ENCODE measurements around the gene WNT5B. TPM values are rescaled to one million over a fixed set of nuclear protein-coding genes. Genes with fewer than 3 reads are reported as not detected.

The WNT5B gene
- total and polyA plus RNA-seq, 2 of the 4 experiments (the other 2 are of a cell fraction): 83.7 to 102 TPM

DNA sequence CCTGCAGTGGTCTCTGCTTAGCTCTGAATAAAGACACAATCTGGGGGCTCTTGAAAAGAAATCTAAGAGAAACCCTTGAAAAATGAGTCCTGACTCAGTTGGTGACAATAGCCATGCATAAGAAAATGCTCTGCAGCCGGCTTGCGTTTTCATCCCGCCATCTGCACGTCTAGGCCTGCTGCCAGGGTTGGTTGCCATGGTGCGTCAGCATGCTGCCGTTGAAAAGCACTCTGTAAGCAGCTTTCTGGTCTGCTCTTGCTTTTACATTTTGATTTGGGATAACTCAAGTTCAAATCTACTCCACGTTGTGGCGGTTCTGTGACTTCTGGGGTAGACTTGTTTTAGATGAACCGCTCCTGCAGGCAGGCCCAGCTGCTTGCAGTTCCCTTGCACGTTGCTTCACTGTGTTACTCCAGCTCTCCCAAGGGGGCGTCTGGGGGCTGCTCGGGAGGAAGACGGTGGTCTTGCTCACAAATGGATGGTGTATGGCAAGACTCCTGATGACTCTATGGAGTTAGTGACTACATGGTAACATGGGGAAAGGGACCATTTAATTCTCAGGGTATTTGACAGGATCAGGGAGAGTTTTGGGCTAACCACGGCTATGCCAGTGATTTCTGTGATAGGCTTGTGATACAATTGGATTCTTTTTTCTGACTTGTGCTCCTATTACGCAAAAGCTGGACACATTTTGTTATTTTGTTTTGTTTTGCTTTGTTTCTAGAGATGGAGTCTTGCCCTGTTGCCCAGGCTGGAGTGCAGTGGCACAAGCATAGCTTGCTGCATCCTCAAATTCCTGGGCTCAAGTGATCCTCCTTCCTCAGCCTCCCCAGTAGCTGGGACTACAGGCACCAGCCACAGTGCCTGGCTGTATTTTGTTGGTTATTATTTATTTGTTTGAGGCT lies 15.8 kb downstream of the WNT5B start:
- Histone ChIP-seq H2AK5ac (ENCODE audit: low read depth, low read length) (no peak overlapping the region), H4K20me1 (ENCODE audit: insufficient read depth, low read length) (peaks cover 32% of the 10 kb centered on the region), H3K27me3 (ENCODE audit: control insufficient read depth, insufficient read depth, low read length) (no peaks in the 10 kb centered on the region), H3K79me1 (ENCODE audit: low read depth in 1 of 2, low read length in 2 of 2) (peaks cover 15 to 76% of the 10 kb centered on the region in 2 experiments; a peak in 3 of 4 replicates), H3K27ac (ENCODE audit: insufficient read depth, low read length) (no peak overlapping the region), H3K9me3 (ENCODE audit: control insufficient read depth, insufficient read depth, low read length) (no peaks in the 10 kb centered on the region), H2AK9ac (replicated peaks; ENCODE audit: low read depth, low read length, poor library complexity) (no peak overlapping the region), H3K4me2 (ENCODE audit: low read depth, low read length) (peak overlapping the region; percentile 50; the same call in 1 of the 2 replicates), H2BK5ac (ENCODE audit: low read depth, low read length, poor library complexity, severe bottlenecking) (no peak overlapping the region), H3K9ac (ENCODE audit: low read depth, low read length) (no peak overlapping the region), H4K5ac (ENCODE audit: low read depth, low read length) (no peak overlapping the region), H4K8ac (ENCODE audit: low read depth in 2 of 2, low read length in 2 of 2) (no peak overlapping the region), H2AFZ (replicated peaks; ENCODE audit: low read length, poor library complexity) (no peak overlapping the region), H2BK20ac (ENCODE audit: low read depth, low read length) (no peak overlapping the region), H2BK15ac (ENCODE audit: low read depth, low read length) (no peak overlapping the region), H2BK120ac (ENCODE audit: low read depth, low read length) (no peak overlapping the region), H3K4me3 (ENCODE audit: insufficient read depth, low read depth, low read length) (no peak overlapping the region), H3K56ac (ENCODE audit: extremely low read depth, insufficient read depth, low read length) (no peak overlapping the region), H3K36me3 (ENCODE audit: control insufficient read depth, insufficient read depth, low read length) (peaks cover 19% of the 10 kb centered on the region), H3K18ac (ENCODE audit: low read depth, low read length) (no peak overlapping the region), H4K91ac (ENCODE audit: insufficient read depth, low read depth, low read length) (no peak overlapping the region), H3K4ac (ENCODE audit: low read depth, low read length) (no peak overlapping the region), H3K14ac (replicated peaks; ENCODE audit: low read depth, low read length) (no peak overlapping the region), H3K23ac (ENCODE audit: low read depth, low read length) (no peak overlapping the region), H3K4me1 (ENCODE audit: control insufficient read depth, insufficient read depth, low read length) (peaks cover 10% of the 10 kb centered on the region), H3K9me1 (ENCODE audit: insufficient read depth, low read length) (peaks cover 12% of the 10 kb centered on the region)
- TF ChIP-seq FOS (IDR thresholded peaks at IDR 0.05; ENCODE audit: low read depth, low read length): no peak
- TF ChIP-seq RFX5 (IDR thresholded peaks at IDR 0.05; ENCODE audit: low read depth, low read length): no peak
- TF ChIP-seq MAFK (IDR thresholded peaks at IDR 0.05; ENCODE audit: low read depth, low read length): peak; percentile 62; the same call in 1 of the 2 replicates
- no peak for TF ChIP-seq SMC3 (IDR thresholded peaks at IDR 0.05; ENCODE audit: low read depth, low read length)
- TF ChIP-seq CEBPB (IDR thresholded peaks at IDR 0.05; ENCODE audit: low read depth, low read length): no peak
- TF ChIP-seq MXI1 (IDR thresholded peaks at IDR 0.05; ENCODE audit: borderline replicate concordance, low read depth, low read length): peak; percentile 96
- TF ChIP-seq MAZ (IDR thresholded peaks at IDR 0.05; ENCODE audit: borderline replicate concordance, low read depth, low read length): no peak
- in situ Hi-C loops (cut with MboI; ENCODE audit: low sequenced_read_pairs) (loop anchor here (5.0 kb wide), 2 partner anchors 143 to 293 kb away; no protein-coding TSS in a partner anchor), intact Hi-C loops (cut with micrococcal nuclease) (no loop called here), dilution Hi-C loops (cut with HindIII; ENCODE audit: low sequenced_read_pairs, unreplicated experiment) (no loop called here)
- CTCF ChIA-PET: no interaction called here
- 8% methylated on average over 2 of the region's 15 CpGs; no CpG with 5 or more reads in 1 of the 2 experiments for WGBS, 2 experiments (ENCODE audit: extremely low coverage in 2 of 2, insufficient read length in 1 of 2)
- DNase-seq (peak; percentile 91), ATAC-seq (ENCODE audit: low read depth) (peak; percentile 82)
- POLR2A ChIA-PET (ENCODE audit: unreplicated experiment): no interaction called here
- BruUV-seq (replicated peaks): no TSS peak
